H1 (cell line): Measurements from ENCODE around the gene NDUFAF8. TPM values are rescaled to one million over a fixed set of nuclear protein-coding genes. Genes with fewer than 3 reads are reported as not detected.

Experiments used
- FOSL1 ChIP-seq: IDR thresholded peaks from 2 replicates; pipeline ENCODE4 v1.6.1; 2011; ENCODE audit warnings: mild to moderate bottlenecking, low read depth, low read length, moderate library complexity; ENCODE audit not compliant: insufficient read depth
- SIX5 ChIP-seq: IDR thresholded peaks from 2 replicates; pipeline ENCODE4 v1.6.1; 2011; ENCODE audit warnings: mild to moderate bottlenecking, low read depth, low read length
- polyA plus RNA-seq, 7 experiments: library from polyadenylated mRNA; depleted of rRNA in 3 of 7; stranded (reverse) in 5 of 7; unstranded in 2 of 7; fragments of >200 nt in 5 of 7; fragments of 200-250 nt in 2 of 7; gene quantifications; 1 replicate in 5 of 7; 2 replicates in 1 of 7; 4 replicates in 1 of 7; pipeline versions ENCODE4 v1.2.1 to v1.2.3, GENCODE V29; 2011 to 2013; ENCODE audit warnings: missing spikeins in 2 of 7, mixed read lengths in 2 of 7
- total RNA-seq: library from RNA; stranded (reverse); fragmentation: NEBNext Ultra II Directional; extraction: Animal tissue kit (Norgen Biotek cat#: 25700); gene quantifications from 2 replicates; pipeline ENCODE4 v1.2.1, GENCODE V29; 2021

Gene NDUFAF8
- total and polyA plus RNA-seq, 2 of the 8 experiments (the other 6 are each of a cell fraction or from before 2014, with no cell fraction given) = 48.9 to 91.1 TPM

- TF ChIP-seq FOSL1 (no peak), SIX5 (no peak)
- TF ChIP-seq, all 59 proteins: peak for 0
Observed at GRCh38 chr17:81240761-81241160, 1.6 kb downstream of the NDUFAF8 start (continued).
